HCT116 (cell line): ENCODE data around the gene CMPK2.

Experiments
- POLR2AphosphoS5 ChIP-seq: IDR thresholded peaks from 2 replicates; pipeline ENCODE4 v1.6.1; 2011; ENCODE audit warnings: mild to moderate bottlenecking, low read depth, low read length, moderate library complexity
- ZFX ChIP-seq: fragments of 450-650 bp; IDR thresholded peaks from 2 replicates; pipeline ENCODE4 v1.6.1; 2017
- ZNF274 ChIP-seq: fragments of 200-500 bp; sonication (Bioruptor generic); IDR thresholded peaks from 2 replicates; pipeline ENCODE4 v1.6.1; 2014; ENCODE audit warnings: mild to moderate bottlenecking, low read depth, low read length, inconsistent platforms
- TF ChIP-seq, protein P1 (sequence below), 3 experiments: fragments of 200-600 bp in 1 of 3; sonication (generic) in 1 of 3; IDR thresholded peaks in 2 of 3; conservative IDR thresholded peaks in 1 of 3; 2 replicates each; pipeline ENCODE4 v1.5.1; 2012 to 2017; ENCODE audit warnings: low read depth in 2 of 3, low read length in 2 of 3, antibody characterized with exemption in 1 of 3, borderline replicate concordance in 1 of 3, control low read depth in 1 of 3, mild to moderate bottlenecking in 1 of 3, mixed read lengths in 1 of 3, mixed run types in 1 of 3, moderate library complexity in 1 of 3; ENCODE audit not compliant: insufficient read depth in 1 of 3

DNA sequence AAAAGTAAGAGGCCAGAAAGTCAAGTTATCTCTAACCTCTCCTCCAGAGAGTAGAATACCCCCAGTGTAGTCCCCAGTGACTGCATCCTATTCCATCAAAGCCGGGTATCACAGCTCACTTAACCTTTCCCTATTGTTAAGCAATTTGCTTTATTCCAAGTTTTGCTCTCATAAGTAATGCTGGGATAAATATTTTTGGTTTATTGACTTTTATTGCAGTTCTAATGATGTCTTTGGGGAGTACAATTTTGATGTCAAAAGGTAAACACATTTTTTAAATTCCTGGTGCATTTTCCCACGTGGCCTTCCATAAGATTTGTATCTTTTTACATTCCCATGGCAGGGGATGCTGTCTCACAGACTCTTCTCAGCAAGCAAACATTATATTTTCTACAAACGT, 43.3 kb downstream of the CMPK2 start:
- TF ChIP-seq, protein P1, sequence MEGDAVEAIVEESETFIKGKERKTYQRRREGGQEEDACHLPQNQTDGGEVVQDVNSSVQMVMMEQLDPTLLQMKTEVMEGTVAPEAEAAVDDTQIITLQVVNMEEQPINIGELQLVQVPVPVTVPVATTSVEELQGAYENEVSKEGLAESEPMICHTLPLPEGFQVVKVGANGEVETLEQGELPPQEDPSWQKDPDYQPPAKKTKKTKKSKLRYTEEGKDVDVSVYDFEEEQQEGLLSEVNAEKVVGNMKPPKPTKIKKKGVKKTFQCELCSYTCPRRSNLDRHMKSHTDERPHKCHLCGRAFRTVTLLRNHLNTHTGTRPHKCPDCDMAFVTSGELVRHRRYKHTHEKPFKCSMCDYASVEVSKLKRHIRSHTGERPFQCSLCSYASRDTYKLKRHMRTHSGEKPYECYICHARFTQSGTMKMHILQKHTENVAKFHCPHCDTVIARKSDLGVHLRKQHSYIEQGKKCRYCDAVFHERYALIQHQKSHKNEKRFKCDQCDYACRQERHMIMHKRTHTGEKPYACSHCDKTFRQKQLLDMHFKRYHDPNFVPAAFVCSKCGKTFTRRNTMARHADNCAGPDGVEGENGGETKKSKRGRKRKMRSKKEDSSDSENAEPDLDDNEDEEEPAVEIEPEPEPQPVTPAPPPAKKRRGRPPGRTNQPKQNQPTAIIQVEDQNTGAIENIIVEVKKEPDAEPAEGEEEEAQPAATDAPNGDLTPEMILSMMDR (IDR thresholded peaks at IDR 0.05 in 2 of 3, conservative IDR thresholded peaks at IDR 0.05 in 1 of 3; ENCODE audit: borderline replicate concordance in 1 of 3, insufficient read depth in 1 of 3, low read depth in 2 of 3, low read length in 2 of 3): no peak
- no peak for TF ChIP-seq ZNF274
- TF ChIP-seq ZFX: no peak
- no peak for TF ChIP-seq POLR2AphosphoS5
